BJ (cell line): ENCODE results near the gene MACROH2A1. TPM values are rescaled to one million over a fixed set of nuclear protein-coding genes. Genes with fewer than 3 reads are reported as not detected.

Experiments
- CTCF ChIA-PET: fragments of 350-600 bp; formaldehyde crosslinking; extraction: SDS; loops from one replicate; lab custom pipeline; 2021; ENCODE audit warnings: antibody characterized with exemption, inconsistent platforms; lab: Yijun Ruan, JAX
- POLR2A ChIA-PET: fragments of 300-600 bp; sonication (Branson Sonifier 250); formaldehyde crosslinking; extraction: SDS; loops from one replicate; lab custom pipeline; 2021; ENCODE audit warnings: antibody characterized with exemption; lab: Charles Lee
- DNase-seq: peaks from one replicate; pipeline ENCODE4 v3.0.0-alpha.2; 2011; ENCODE audit warnings: low read depth
- H3K27me3 ChIP-seq: 2 replicates; pipeline ENCODE4 v1.6.0; 2011; ENCODE audit warnings: low read length; ENCODE audit not compliant: control insufficient read depth, insufficient read depth
- H3K36me3 ChIP-seq: 2 replicates; pipeline ENCODE4 v1.5.1; 2011; ENCODE audit warnings: low read length; ENCODE audit not compliant: control insufficient read depth, insufficient read depth
- H3K4me3 ChIP-seq: 2 replicates; pipeline ENCODE4 v1.5.1; 2011; ENCODE audit warnings: low read depth, mild to moderate bottlenecking, control low read depth, low read length
- polyA plus RNA-seq: library from polyadenylated mRNA; depleted of rRNA; stranded (reverse); fragments of >200 nt; gene quantifications from 2 replicates; pipeline ENCODE4 v1.2.3, GENCODE V29; 2011
- TF ChIP-seq, protein P1 (sequence below): IDR thresholded peaks from 2 replicates; pipeline ENCODE4 v1.5.1; 2011; ENCODE audit warnings: low read depth, mild to moderate bottlenecking, control low read depth, inconsistent platforms, low read length, moderate library complexity; ENCODE audit not compliant: insufficient read depth

Gene MACROH2A1
- polyA plus RNA-seq, 1 experiment = 96.0 TPM

DNA sequence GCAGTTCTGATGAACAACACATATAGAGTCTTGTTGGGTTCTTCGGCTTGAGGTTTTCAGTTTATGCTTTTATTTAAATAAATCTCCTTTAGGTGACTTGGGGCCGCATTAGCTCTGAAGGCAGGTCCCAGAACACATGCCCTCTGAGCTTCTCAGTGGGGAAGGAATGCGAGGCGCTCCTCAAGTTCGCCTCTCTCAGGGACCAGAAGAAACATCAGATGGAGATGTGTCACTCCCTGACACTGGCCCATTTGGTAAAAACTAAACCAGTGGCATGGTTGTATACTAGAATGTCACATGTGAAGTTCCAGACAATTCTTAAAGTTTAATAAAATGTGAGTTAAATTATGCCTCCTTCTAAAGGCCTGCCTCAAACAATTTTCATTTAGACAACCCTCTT, 1.9 kb downstream of the MACROH2A1 start:
- Histone ChIP-seq H3K36me3 (no peaks in the 10 kb centered on the region), H3K4me3 (no peak overlapping the region), H3K27me3 (no peaks in the 10 kb centered on the region)
- TF ChIP-seq, protein P1, sequence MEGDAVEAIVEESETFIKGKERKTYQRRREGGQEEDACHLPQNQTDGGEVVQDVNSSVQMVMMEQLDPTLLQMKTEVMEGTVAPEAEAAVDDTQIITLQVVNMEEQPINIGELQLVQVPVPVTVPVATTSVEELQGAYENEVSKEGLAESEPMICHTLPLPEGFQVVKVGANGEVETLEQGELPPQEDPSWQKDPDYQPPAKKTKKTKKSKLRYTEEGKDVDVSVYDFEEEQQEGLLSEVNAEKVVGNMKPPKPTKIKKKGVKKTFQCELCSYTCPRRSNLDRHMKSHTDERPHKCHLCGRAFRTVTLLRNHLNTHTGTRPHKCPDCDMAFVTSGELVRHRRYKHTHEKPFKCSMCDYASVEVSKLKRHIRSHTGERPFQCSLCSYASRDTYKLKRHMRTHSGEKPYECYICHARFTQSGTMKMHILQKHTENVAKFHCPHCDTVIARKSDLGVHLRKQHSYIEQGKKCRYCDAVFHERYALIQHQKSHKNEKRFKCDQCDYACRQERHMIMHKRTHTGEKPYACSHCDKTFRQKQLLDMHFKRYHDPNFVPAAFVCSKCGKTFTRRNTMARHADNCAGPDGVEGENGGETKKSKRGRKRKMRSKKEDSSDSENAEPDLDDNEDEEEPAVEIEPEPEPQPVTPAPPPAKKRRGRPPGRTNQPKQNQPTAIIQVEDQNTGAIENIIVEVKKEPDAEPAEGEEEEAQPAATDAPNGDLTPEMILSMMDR = no peak
- CTCF ChIA-PET = interaction anchor here (0.6 to 1.1 kb wide), 2 partner anchors 29 to 169 kb away, joined by 3 read pairs; no protein-coding TSS in a partner anchor
- DNase-seq = no peak
- POLR2A ChIA-PET = no interaction called here

DNA sequence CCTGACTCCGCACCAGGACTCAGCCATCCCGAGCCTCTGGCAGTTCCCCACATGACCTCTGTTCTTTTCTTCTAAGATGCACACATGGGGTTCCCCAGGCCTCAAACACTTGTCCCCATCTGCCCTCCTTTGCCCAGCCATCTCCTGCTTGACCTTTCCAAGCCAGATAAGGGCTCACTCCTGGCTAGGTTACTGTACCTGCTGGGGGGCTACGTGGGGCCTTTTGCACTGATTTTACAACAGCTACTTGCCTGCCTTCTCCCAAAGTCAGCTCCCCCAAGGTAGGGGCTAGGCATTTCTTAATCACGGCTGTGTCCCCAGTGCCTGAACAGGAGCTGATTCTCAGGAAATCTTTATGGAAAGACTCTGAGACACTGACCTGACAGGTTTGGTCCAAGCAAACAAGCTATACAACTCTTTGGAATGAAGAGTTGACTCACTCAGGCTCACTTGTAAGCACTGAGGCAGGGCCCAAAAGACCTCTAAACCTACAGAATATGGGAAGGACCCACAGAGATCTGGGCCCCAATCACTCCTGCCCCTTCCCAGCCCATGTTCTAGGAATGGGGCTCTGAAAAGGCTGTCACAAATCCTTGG, 2.5 kb downstream of the MACROH2A1 start:
- POLR2A ChIA-PET = no interaction called here
- Histone ChIP-seq H3K4me3 (no peak overlapping the region), H3K36me3 (no peaks in the 10 kb centered on the region), H3K27me3 (no peaks in the 10 kb centered on the region)
- TF ChIP-seq, protein P1 = no peak
- CTCF ChIA-PET = no interaction called here
- DNase-seq = no peak

DNA sequence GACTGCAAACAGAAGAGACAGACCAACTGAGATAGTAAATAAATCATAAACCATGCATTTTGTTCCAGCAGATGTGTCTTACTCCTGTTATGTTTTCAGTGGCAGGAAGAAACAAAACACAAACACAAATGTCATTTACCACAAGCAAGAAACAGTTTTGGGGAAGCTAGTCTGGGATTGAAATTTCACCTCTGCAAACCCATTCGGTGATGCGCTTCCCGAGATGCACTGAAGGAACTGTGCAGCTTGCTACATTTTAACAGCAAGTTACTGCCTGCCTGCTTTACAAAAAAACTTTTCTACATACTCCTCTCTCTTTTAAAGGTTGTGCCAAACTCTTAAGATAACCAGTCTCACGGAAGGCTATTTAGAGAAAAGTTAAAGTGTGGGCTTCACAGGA, 3.2 kb downstream of the MACROH2A1 start:
- ChIA-PET POLR2A (no interaction called here), CTCF (interaction anchor here (1.1 to 1.4 kb wide), 2 partner anchors 38 to 41 kb away, joined by 3 read pairs; no protein-coding TSS in a partner anchor)
- Histone ChIP-seq H3K27me3 (no peaks in the 10 kb centered on the region), H3K4me3 (no peak overlapping the region), H3K36me3 (no peaks in the 10 kb centered on the region)
- no peak for DNase-seq
- TF ChIP-seq, protein P1 = no peak

DNA sequence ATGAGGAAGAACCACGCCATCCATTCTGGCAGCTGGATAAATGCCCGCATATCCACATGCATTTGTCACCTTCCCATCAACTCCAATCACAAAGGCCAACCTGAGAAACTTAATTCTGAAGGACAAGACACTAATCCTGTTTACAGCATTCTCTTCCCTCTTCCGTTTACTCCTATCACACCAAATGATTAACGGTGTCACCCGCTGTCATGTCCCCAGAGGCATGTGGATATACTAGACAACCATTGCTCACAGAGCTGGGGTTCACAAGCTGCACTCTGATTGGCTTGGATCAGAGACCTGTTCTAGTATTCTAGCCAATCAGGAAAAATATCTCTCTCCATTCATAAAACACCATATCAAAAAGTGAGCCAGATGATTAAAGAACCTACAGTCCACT, 3.6 kb downstream of the MACROH2A1 start:
- Histone ChIP-seq H3K4me3 (no peak overlapping the region), H3K27me3 (no peaks in the 10 kb centered on the region), H3K36me3 (no peaks in the 10 kb centered on the region)
- TF ChIP-seq, protein P1 = no peak
- POLR2A ChIA-PET = no interaction called here
- CTCF ChIA-PET = interaction anchor here (1.1 to 1.5 kb wide), 3 partner anchors 9 to 41 kb away, joined by 3 to 4 read pairs (median 3); no protein-coding TSS in a partner anchor
- DNase-seq = no peak

DNA sequence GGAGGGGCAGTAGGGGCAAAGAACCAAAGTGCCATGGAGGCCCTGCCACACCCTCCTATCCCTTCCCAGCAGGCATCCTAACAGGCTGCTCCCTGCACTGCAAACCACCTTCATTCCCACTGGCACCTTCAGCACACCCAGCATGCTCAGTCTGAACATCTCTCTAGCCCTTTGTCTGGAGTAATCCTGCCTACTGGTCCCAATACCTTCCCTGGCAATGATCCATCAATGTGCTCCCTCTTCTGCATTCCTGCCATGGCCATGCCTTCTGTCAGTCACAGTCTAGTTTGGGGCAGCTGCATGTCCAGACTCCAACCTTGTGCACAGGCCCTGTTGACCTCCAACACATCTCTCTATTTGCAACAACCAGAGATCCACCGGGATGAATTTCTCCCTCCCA, 4.9 kb downstream of the MACROH2A1 start:
- Histone ChIP-seq H3K4me3 (no peak overlapping the region), H3K27me3 (no peaks in the 10 kb centered on the region), H3K36me3 (0 out of 2 replicates have a peak, but pooled peaks cover 2% of the 10 kb centered on the region)
- DNase-seq = no peak
- ChIA-PET CTCF (interaction anchor here (1.0 to 1.5 kb wide), 4 partner anchors 8 to 158 kb away, joined by 3 to 4 read pairs (median 3); no protein-coding TSS in a partner anchor), POLR2A (interaction anchor here (0.6 kb wide), 1 partner anchor 1391 kb away, joined by 3 read pairs; no protein-coding TSS in a partner anchor)
- TF ChIP-seq, protein P1 = no peak
